SK-N-SH treated with all-trans-retinoic acid at 6 μM for 48 hours (cell line): ENCODE results near the gene KLHL18.
"Not testable (repeated sequence)": the region's sequence is repeated elsewhere in the genome, so short reads cannot be mapped to it uniquely, and the experiment has no call there.

ENCODE experiments used
- ATAC-seq: fragments of 200-7000 bp; cut with Tn5 transposase; 3 replicates; pipeline ENCODE4 v1.9.1; 2020; ENCODE audit warnings: mild to moderate bottlenecking, moderate library complexity
- ARNTL ChIP-seq: fragments of 450-650 bp; formaldehyde crosslinking; IDR thresholded peaks from 2 replicates; pipeline ENCODE4 v1.5.0; 2020; ENCODE audit warnings: low read depth, mild to moderate bottlenecking, moderate library complexity, borderline replicate concordance
- BACH2 ChIP-seq: fragments of 250-450 bp; sonication (Bioruptor Pico); IDR thresholded peaks from 2 replicates; pipeline ENCODE4 v1.9.0; 2021; ENCODE audit warnings: mild to moderate bottlenecking, borderline replicate concordance
- CREB5 ChIP-seq: fragments of 250-450 bp; sonication (Bioruptor Pico); IDR thresholded peaks from 2 replicates; pipeline ENCODE4 v1.5.1; 2020; ENCODE audit warnings: low read depth, mild to moderate bottlenecking, moderate library complexity
- CSDC2 ChIP-seq: fragments of 250-450 bp; sonication (Bioruptor Pico); IDR thresholded peaks from 2 replicates; pipeline ENCODE4 v1.5.0; 2020; ENCODE audit warnings: mild to moderate bottlenecking, moderate library complexity
- ESRRG ChIP-seq: fragments of 250-450 bp; sonication (Bioruptor Pico); IDR thresholded peaks from 2 replicates; pipeline ENCODE4 v1.6.1; 2021; ENCODE audit warnings: mild to moderate bottlenecking
- GLIS3 ChIP-seq: fragments of 250-450 bp; sonication (Bioruptor Pico); IDR thresholded peaks from 2 replicates; pipeline ENCODE4 v1.5.0; 2020; ENCODE audit warnings: mild to moderate bottlenecking, moderate library complexity
- ISL1 ChIP-seq: fragments of 250-450 bp; sonication (Bioruptor Pico); IDR thresholded peaks from 2 replicates; pipeline ENCODE4 v2.1.2; 2022; ENCODE audit warnings: mild to moderate bottlenecking, moderate library complexity
- OSR1 ChIP-seq: fragments of 250-450 bp; sonication (Bioruptor Pico); IDR thresholded peaks from 2 replicates; pipeline ENCODE4 v1.8.0; 2022; ENCODE audit warnings: moderate library complexity, mild to moderate bottlenecking, inconsistent platforms
- PPARA ChIP-seq: fragments of 250-450 bp; sonication (Bioruptor Pico); IDR thresholded peaks from 2 replicates; pipeline ENCODE4 v1.5.0; 2020; ENCODE audit warnings: mild to moderate bottlenecking, borderline replicate concordance
- RARB ChIP-seq: fragments of 250-450 bp; sonication (Bioruptor Pico); IDR thresholded peaks from 2 replicates; pipeline ENCODE4 v1.8.0; 2021; ENCODE audit warnings: mild to moderate bottlenecking, moderate library complexity
- SNAI2 ChIP-seq: fragments of 250-450 bp; sonication (Bioruptor Pico); IDR thresholded peaks from 2 replicates; pipeline ENCODE4 v1.5.0; 2020; ENCODE audit warnings: mild to moderate bottlenecking, moderate library complexity
- TCF4 ChIP-seq: fragments of 250-450 bp; sonication (Bioruptor Pico); IDR thresholded peaks from 2 replicates; pipeline ENCODE4 v1.8.0; 2021; ENCODE audit warnings: mild to moderate bottlenecking, moderate library complexity, borderline replicate concordance
- TOX ChIP-seq: fragments of 250-450 bp; sonication (Bioruptor Pico); IDR thresholded peaks from 2 replicates; pipeline ENCODE4 v1.8.0; 2021; ENCODE audit warnings: mild to moderate bottlenecking, moderate library complexity, borderline replicate concordance
- TSHZ2 ChIP-seq: fragments of 250-450 bp; sonication (Bioruptor Pico); IDR thresholded peaks from 2 replicates; pipeline ENCODE4 v1.5.0; 2020; ENCODE audit warnings: mild to moderate bottlenecking, moderate library complexity
- ZFP3 ChIP-seq: fragments of 250-450 bp; sonication (Bioruptor Pico); IDR thresholded peaks from 2 replicates; pipeline ENCODE4 v1.5.0; 2020; ENCODE audit warnings: mild to moderate bottlenecking, moderate library complexity
- ZFP30 ChIP-seq: fragments of 450-650 bp; formaldehyde crosslinking; IDR thresholded peaks from 2 replicates; pipeline ENCODE4 v1.5.0; 2022; ENCODE audit warnings: mild to moderate bottlenecking, moderate library complexity
- ZNF565 ChIP-seq: fragments of 450-650 bp; formaldehyde crosslinking; conservative IDR thresholded peaks from 2 replicates; pipeline ENCODE4 v1.5.0; 2020; ENCODE audit warnings: low read depth, mild to moderate bottlenecking, moderate library complexity
- ZNF70 ChIP-seq: fragments of 450-650 bp; formaldehyde crosslinking; IDR thresholded peaks from 2 replicates; pipeline ENCODE4 v1.5.0; 2020; ENCODE audit warnings: mild to moderate bottlenecking, moderate library complexity
- ZNF8 ChIP-seq: fragments of 450-650 bp; formaldehyde crosslinking; IDR thresholded peaks from 2 replicates; pipeline ENCODE4 v1.5.0; 2020; ENCODE audit warnings: mild to moderate bottlenecking, moderate library complexity
- TF ChIP-seq, protein P1 (sequence below): fragments of 250-450 bp; sonication (Bioruptor Pico); IDR thresholded peaks from 2 replicates; pipeline ENCODE4 v1.8.0; 2020; ENCODE audit warnings: mild to moderate bottlenecking, moderate library complexity, borderline replicate concordance
- TF ChIP-seq, protein P2 (sequence below): fragments of 250-450 bp; sonication (Bioruptor Pico); IDR thresholded peaks from 2 replicates; pipeline ENCODE4 v1.8.0; 2021; ENCODE audit warnings: low read depth, mild to moderate bottlenecking, moderate library complexity, borderline replicate concordance
- TF ChIP-seq, protein P3 (sequence below): fragments of 250-450 bp; sonication (Bioruptor Pico); IDR thresholded peaks from 2 replicates; pipeline ENCODE4 v1.5.1; 2021; ENCODE audit warnings: mild to moderate bottlenecking, moderate library complexity

KLHL18 gene

DNA sequence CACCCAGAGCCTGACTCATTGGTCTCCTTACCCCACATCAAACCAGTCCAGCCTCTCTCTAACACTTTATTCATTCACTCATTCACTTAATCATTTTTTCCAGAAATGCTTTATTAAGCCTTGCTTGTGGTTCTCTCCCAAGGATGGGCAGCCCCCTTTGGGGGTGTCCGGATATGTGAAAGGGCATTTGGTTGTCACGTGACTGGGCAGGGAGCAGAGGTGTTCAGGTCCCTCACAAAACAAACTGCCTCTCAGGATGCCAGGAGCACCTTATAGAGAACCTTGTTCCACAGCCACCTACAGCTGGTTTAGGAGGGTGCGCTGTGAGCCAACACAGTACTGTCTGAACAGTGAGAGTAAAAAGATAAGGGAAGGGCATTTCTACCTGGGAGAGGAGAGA, 72.3 kb downstream of the KLHL18 start:
- TF ChIP-seq, protein P1, sequence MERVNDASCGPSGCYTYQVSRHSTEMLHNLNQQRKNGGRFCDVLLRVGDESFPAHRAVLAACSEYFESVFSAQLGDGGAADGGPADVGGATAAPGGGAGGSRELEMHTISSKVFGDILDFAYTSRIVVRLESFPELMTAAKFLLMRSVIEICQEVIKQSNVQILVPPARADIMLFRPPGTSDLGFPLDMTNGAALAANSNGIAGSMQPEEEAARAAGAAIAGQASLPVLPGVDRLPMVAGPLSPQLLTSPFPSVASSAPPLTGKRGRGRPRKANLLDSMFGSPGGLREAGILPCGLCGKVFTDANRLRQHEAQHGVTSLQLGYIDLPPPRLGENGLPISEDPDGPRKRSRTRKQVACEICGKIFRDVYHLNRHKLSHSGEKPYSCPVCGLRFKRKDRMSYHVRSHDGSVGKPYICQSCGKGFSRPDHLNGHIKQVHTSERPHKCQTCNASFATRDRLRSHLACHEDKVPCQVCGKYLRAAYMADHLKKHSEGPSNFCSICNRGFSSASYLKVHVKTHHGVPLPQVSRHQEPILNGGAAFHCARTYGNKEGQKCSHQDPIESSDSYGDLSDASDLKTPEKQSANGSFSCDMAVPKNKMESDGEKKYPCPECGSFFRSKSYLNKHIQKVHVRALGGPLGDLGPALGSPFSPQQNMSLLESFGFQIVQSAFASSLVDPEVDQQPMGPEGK (CRISPR knock-in tag) = no peak
- TF ChIP-seq, all 23 proteins: peak for 0
- ATAC-seq = no peak

GRCh38 chr3:47356201-47356600, 73.5 kb downstream of the KLHL18 start:
- no peak for TF ChIP-seq ZFP30 (CRISPR knock-in tag)
- no peak for TF ChIP-seq ZNF565
- no peak for TF ChIP-seq ZNF70
- no peak for TF ChIP-seq RARB (CRISPR knock-in tag)
- TF ChIP-seq GLIS3 = no peak
- TF ChIP-seq ISL1 (CRISPR knock-in tag) = no peak
- TF ChIP-seq, protein P2, sequence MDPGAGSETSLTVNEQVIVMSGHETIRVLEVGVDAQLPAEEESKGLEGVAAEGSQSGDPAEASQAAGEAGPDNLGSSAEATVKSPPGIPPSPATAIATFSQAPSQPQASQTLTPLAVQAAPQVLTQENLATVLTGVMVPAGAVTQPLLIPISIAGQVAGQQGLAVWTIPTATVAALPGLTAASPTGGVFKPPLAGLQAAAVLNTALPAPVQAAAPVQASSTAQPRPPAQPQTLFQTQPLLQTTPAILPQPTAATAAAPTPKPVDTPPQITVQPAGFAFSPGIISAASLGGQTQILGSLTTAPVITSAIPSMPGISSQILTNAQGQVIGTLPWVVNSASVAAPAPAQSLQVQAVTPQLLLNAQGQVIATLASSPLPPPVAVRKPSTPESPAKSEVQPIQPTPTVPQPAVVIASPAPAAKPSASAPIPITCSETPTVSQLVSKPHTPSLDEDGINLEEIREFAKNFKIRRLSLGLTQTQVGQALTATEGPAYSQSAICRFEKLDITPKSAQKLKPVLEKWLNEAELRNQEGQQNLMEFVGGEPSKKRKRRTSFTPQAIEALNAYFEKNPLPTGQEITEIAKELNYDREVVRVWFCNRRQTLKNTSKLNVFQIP = no peak
- no peak for TF ChIP-seq TCF4 (CRISPR knock-in tag)
- TF ChIP-seq ARNTL (CRISPR knock-in tag) = no peak
- no peak for TF ChIP-seq ESRRG (CRISPR knock-in tag)
- no peak for TF ChIP-seq CREB5 (CRISPR knock-in tag)
- TF ChIP-seq, protein P3, sequence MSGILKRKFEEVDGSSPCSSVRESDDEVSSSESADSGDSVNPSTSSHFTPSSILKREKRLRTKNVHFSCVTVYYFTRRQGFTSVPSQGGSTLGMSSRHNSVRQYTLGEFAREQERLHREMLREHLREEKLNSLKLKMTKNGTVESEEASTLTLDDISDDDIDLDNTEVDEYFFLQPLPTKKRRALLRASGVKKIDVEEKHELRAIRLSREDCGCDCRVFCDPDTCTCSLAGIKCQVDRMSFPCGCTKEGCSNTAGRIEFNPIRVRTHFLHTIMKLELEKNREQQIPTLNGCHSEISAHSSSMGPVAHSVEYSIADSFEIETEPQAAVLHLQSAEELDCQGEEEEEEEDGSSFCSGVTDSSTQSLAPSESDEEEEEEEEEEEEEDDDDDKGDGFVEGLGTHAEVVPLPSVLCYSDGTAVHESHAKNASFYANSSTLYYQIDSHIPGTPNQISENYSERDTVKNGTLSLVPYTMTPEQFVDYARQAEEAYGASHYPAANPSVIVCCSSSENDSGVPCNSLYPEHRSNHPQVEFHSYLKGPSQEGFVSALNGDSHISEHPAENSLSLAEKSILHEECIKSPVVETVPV (CRISPR knock-in tag) = no peak
- TF ChIP-seq CSDC2 = no peak
- no peak for TF ChIP-seq ZFP3 (CRISPR knock-in tag)
- no peak for TF ChIP-seq TOX
- no peak for TF ChIP-seq TSHZ2 (CRISPR knock-in tag)
- no peak for ATAC-seq

GRCh38 chr3:47359323-47359722, 76.6 kb downstream of the KLHL18 start:
- no peak for ATAC-seq
- TF ChIP-seq ZNF8 (CRISPR knock-in tag) = no peak
- no peak for TF ChIP-seq BACH2 (CRISPR knock-in tag)
- no peak for TF ChIP-seq ARNTL (CRISPR knock-in tag)
- TF ChIP-seq ESRRG (CRISPR knock-in tag) = no peak
- no peak for TF ChIP-seq OSR1 (CRISPR knock-in tag)
- no peak for TF ChIP-seq CREB5 (CRISPR knock-in tag)
- TF ChIP-seq CSDC2 = no peak
- TF ChIP-seq TSHZ2 (CRISPR knock-in tag) = no peak
- TF ChIP-seq ZNF70 = no peak
- no peak for TF ChIP-seq PPARA
- TF ChIP-seq SNAI2 = no peak
- TF ChIP-seq ZNF565 = no peak
- no peak for TF ChIP-seq ZFP30 (CRISPR knock-in tag)
- TF ChIP-seq GLIS3 = no peak
- TF ChIP-seq ISL1 (CRISPR knock-in tag) = no peak
- TF ChIP-seq, protein P2 = no peak
- TF ChIP-seq, all 23 proteins: peak for 0

DNA sequence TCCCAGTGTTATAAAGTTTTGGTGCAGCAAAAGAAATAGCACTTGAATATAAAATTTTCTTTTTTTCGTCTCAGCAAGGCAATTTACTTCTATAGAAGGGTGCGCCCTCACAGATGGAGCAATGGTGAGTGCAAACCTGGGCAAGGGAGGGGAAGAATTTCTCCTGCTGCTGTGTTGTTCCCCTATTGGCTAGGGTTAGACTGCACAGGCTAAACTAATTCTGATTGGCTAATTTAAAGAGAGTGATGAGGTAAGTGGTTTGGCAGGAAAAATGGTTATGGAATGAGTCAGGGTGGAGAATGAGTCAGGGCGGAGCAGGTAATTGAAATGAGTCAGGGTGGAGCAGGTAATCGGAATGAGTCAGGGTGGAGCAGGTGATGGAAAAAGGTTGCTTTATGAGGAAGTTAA, 77.4 kb downstream of the KLHL18 start:
- ATAC-seq = not testable (repeated sequence)
